Neuronal stem cell (in vitro differentiated cells): ENCODE measurements around the gene KIAA1328.
A peak's percentile ranks its signal among the peaks of the same experiment; 100 is the strongest.

Source experiments
- DNase-seq: peaks from one replicate; pipeline ENCODE4 v3.0.0-alpha.2; 2013; ENCODE audit warnings: low spot score
- H2AFZ ChIP-seq: one replicate; pipeline ENCODE4 v1.6.1; 2013; ENCODE audit warnings: mild to moderate bottlenecking, low read length, inconsistent platforms
- H2AK5ac ChIP-seq: 2 replicates; pipeline ENCODE4 v1.6.1; 2013; ENCODE audit warnings: low read depth, mild to moderate bottlenecking, inconsistent platforms, low read length, moderate library complexity, mixed read lengths
- H2BK120ac ChIP-seq: 2 replicates; pipeline ENCODE4 v1.6.1; 2013; ENCODE audit warnings: low read depth, mild to moderate bottlenecking, inconsistent platforms, low read length, moderate library complexity, mixed read lengths
- H2BK12ac ChIP-seq: one replicate; pipeline ENCODE4 v1.6.1; 2013; ENCODE audit warnings: low read length, inconsistent platforms
- H2BK15ac ChIP-seq: 2 replicates; pipeline ENCODE4 v1.6.1; 2013; ENCODE audit warnings: mild to moderate bottlenecking, low read length, inconsistent platforms, mixed read lengths
- H2BK5ac ChIP-seq: one replicate; pipeline ENCODE4 v1.6.1; 2013; ENCODE audit warnings: inconsistent platforms, mild to moderate bottlenecking, low read length, moderate library complexity
- H3K14ac ChIP-seq: one replicate; pipeline ENCODE4 v1.6.1; 2013; ENCODE audit warnings: low read length, inconsistent platforms
- H3K18ac ChIP-seq: 2 replicates; pipeline ENCODE4 v1.6.1; 2013; ENCODE audit warnings: low read length, inconsistent platforms
- H3K23ac ChIP-seq: 2 replicates; pipeline ENCODE4 v1.6.1; 2013; ENCODE audit warnings: low read depth, mild to moderate bottlenecking, mixed read lengths, low read length, inconsistent platforms; ENCODE audit not compliant: poor library complexity
- H3K27ac ChIP-seq: replicated peaks from 3 replicates; pipeline ENCODE4 v1.5.1; 2013; ENCODE audit warnings: low read length, inconsistent platforms
- H3K27me3 ChIP-seq, 3 experiments: 2 replicates each; pipeline ENCODE4 v1.6.1; 2013; ENCODE audit warnings: low read length in 3 of 3, mild to moderate bottlenecking in 2 of 3, inconsistent platforms in 1 of 3, low read depth in 1 of 3, mixed read lengths in 1 of 3, moderate library complexity in 1 of 3; ENCODE audit not compliant: control insufficient read depth in 3 of 3, insufficient read depth in 3 of 3
- H3K36me3 ChIP-seq, 2 donors: replicated peaks in 1 of 2; 2 replicates each; pipeline ENCODE4 v1.6.1; 2013; ENCODE audit warnings: low read length in 2 of 2; ENCODE audit not compliant: control insufficient read depth in 2 of 2, insufficient read depth in 2 of 2
- H3K4ac ChIP-seq: 2 replicates; pipeline ENCODE4 v1.6.1; 2013; ENCODE audit warnings: inconsistent platforms, mild to moderate bottlenecking, low read length, moderate library complexity
- H3K4me1 ChIP-seq, 2 donors: 1 replicate in 1 of 2; 2 replicates in 1 of 2; pipeline ENCODE4 v1.6.1; 2013; ENCODE audit warnings: low read length in 2 of 2, low read depth in 1 of 2; ENCODE audit not compliant: control insufficient read depth in 2 of 2, insufficient read depth in 1 of 2
- H3K4me2 ChIP-seq: one replicate; pipeline ENCODE4 v1.6.1; 2013; ENCODE audit warnings: mild to moderate bottlenecking, low read length, inconsistent platforms; ENCODE audit not compliant: insufficient read depth, poor library complexity, severe bottlenecking
- H3K4me3 ChIP-seq, 2 donors: 2 replicates each; pipeline ENCODE4 v1.5.1; 2013; ENCODE audit warnings: low read length in 2 of 2, mild to moderate bottlenecking in 2 of 2, inconsistent platforms in 1 of 2, moderate library complexity in 1 of 2
- H3K79me1 ChIP-seq: one replicate; pipeline ENCODE4 v1.6.1; 2013; ENCODE audit warnings: low read depth, mild to moderate bottlenecking, inconsistent platforms, low read length, moderate library complexity
- H3K9ac ChIP-seq: one replicate; pipeline ENCODE4 v1.6.1; 2013; ENCODE audit warnings: mild to moderate bottlenecking, low read depth, low read length, inconsistent platforms; ENCODE audit not compliant: poor library complexity
- H3K9me3 ChIP-seq, 2 donors: replicated peaks in 1 of 2; 2 replicates each; pipeline versions ENCODE3 to v1.6.1; 2013; ENCODE audit warnings: low read length in 2 of 2, mild to moderate bottlenecking in 2 of 2, inconsistent platforms in 1 of 2, low read depth in 1 of 2, mixed read lengths in 1 of 2, moderate library complexity in 1 of 2; ENCODE audit not compliant: control insufficient read depth in 2 of 2, insufficient read depth in 1 of 2
- H4K8ac ChIP-seq: one replicate; pipeline ENCODE4 v1.6.1; 2013; ENCODE audit warnings: low read depth, mild to moderate bottlenecking, inconsistent platforms, low read length, moderate library complexity
- H4K91ac ChIP-seq: one replicate; pipeline ENCODE4 v1.6.1; 2013; ENCODE audit warnings: low read length, low read depth, mild to moderate bottlenecking, inconsistent platforms; ENCODE audit not compliant: poor library complexity
- WGBS, 2 donors: extraction: QIAGEN DNeasy Blood & Tissue Kit; methylation state at CpG; one replicate each; pipeline ENCODE4 v1.1.7; 2013; ENCODE audit warnings: missing lambda C conversion rate in 2 of 2, mixed read lengths in 1 of 2; ENCODE audit not compliant: insufficient read length in 2 of 2, insufficient replicate concordance in 1 of 2; ENCODE audit errors: extremely low coverage in 2 of 2; 5-methylcytosine and 5-hydroxymethylcytosine counted together

The KIAA1328 gene

GRCh38 chr18:36917907-36918306 is 89.0 kb downstream of the KIAA1328 start:
- Histone ChIP-seq H3K27ac (no peak overlapping the region), H3K4me3 (no peak overlapping the region), H3K9ac (no peak overlapping the region), H2BK12ac (no peak overlapping the region), H3K27me3 (no peaks in the 10 kb centered on the region), H3K14ac (no peak overlapping the region), H4K8ac (no peak overlapping the region), H3K79me1 (no peaks in the 10 kb centered on the region), H3K4me1 (no peaks in the 10 kb centered on the region), H2AFZ (no peak overlapping the region), H3K36me3 (no peaks in the 10 kb centered on the region), H4K91ac (no peak overlapping the region), H2BK5ac (no peak overlapping the region), H2AK5ac (no peak overlapping the region), H2BK15ac (no peak overlapping the region), H3K9me3 (no peaks in the 10 kb centered on the region), H3K23ac (no peak overlapping the region), H3K18ac (no peak overlapping the region), H3K4me2 (no peak overlapping the region), H2BK120ac (no peak overlapping the region), H3K4ac (no peak overlapping the region)
- no CpG with 5 or more reads among the region's 3 CpGs for WGBS, 2 donors
- no peak for DNase-seq

DNA sequence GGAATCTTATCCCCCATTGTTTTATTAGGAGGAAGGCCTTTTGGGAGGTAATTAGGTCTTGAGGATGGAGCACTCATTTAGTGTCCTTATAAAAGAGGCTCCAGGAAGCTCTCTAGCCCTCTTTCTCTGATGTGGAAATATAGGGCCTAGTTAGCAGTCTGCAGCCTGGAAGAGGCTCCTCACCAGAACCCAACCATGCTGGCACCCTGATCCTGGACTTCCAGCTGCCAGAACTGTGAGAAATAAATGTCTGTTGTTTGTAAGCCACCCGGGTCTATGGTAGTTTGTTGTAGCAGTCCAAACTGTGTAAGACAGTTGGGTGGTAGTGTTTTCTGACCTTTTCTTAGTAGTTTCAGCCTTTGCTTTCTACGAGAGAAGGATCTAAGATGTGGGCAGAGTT is 100.7 kb downstream of the KIAA1328 start:
- H3K14ac ChIP-seq: no peak overlapping the region
- no peak overlapping the region for H2BK12ac ChIP-seq
- no peak overlapping the region for H3K18ac ChIP-seq
- no peak overlapping the region for H4K8ac ChIP-seq
- H3K4me1 ChIP-seq: peaks cover 0 to 9% of the 10 kb centered on the region in 2 donors
- no peak for DNase-seq
- no peaks in the 10 kb centered on the region for H3K79me1 ChIP-seq
- H3K9ac ChIP-seq: no peak overlapping the region
- no peak overlapping the region for H2BK5ac ChIP-seq
- H3K4me3 ChIP-seq: no peak overlapping the region
- no peak overlapping the region for H2BK120ac ChIP-seq
- H4K91ac ChIP-seq: no peak overlapping the region
- H3K27me3 ChIP-seq: no peaks in the 10 kb centered on the region
- no peak overlapping the region for H2BK15ac ChIP-seq
- no peak overlapping the region for H3K4ac ChIP-seq
- H3K9me3 ChIP-seq: no peaks in the 10 kb centered on the region
- peaks cover 0 to 3% of the 10 kb centered on the region in 2 donors for H3K36me3 ChIP-seq
- no peak overlapping the region for H3K23ac ChIP-seq
- H2AFZ ChIP-seq: no peak overlapping the region
- H2AK5ac ChIP-seq: no peak overlapping the region
- WGBS, 2 donors: no CpG with 5 or more reads among the region's 2 CpGs
- no peak overlapping the region for H3K4me2 ChIP-seq
- H3K27ac ChIP-seq: no peak overlapping the region

GRCh38 chr18:36931106-36931505 is 102.2 kb downstream of the KIAA1328 start:
- no peaks in the 10 kb centered on the region for H3K9me3 ChIP-seq
- no peak overlapping the region for H2AFZ ChIP-seq
- no peak overlapping the region for H2AK5ac ChIP-seq
- H3K23ac ChIP-seq: peak overlapping the region; percentile 34
- H3K4ac ChIP-seq: no peak overlapping the region
- H3K27me3 ChIP-seq: no peaks in the 10 kb centered on the region
- no peak overlapping the region for H3K4me2 ChIP-seq
- peaks cover 0 to 3% of the 10 kb centered on the region in 2 donors for H3K36me3 ChIP-seq
- H4K8ac ChIP-seq: no peak overlapping the region
- no peak overlapping the region for H2BK12ac ChIP-seq
- H2BK5ac ChIP-seq: no peak overlapping the region
- no CpG with 5 or more reads among the region's 4 CpGs for WGBS, 2 donors
- H3K4me3 ChIP-seq: no peak overlapping the region
- no peaks in the 10 kb centered on the region for H3K79me1 ChIP-seq
- no peak overlapping the region for H4K91ac ChIP-seq
- no peak for DNase-seq
- no peak overlapping the region for H3K9ac ChIP-seq
- no peak overlapping the region for H3K18ac ChIP-seq
- peaks cover 0 to 9% of the 10 kb centered on the region in 2 donors for H3K4me1 ChIP-seq
- H2BK120ac ChIP-seq: no peak overlapping the region
- no peak overlapping the region for H3K14ac ChIP-seq
- no peak overlapping the region for H2BK15ac ChIP-seq
- H3K27ac ChIP-seq: no peak overlapping the region

DNA sequence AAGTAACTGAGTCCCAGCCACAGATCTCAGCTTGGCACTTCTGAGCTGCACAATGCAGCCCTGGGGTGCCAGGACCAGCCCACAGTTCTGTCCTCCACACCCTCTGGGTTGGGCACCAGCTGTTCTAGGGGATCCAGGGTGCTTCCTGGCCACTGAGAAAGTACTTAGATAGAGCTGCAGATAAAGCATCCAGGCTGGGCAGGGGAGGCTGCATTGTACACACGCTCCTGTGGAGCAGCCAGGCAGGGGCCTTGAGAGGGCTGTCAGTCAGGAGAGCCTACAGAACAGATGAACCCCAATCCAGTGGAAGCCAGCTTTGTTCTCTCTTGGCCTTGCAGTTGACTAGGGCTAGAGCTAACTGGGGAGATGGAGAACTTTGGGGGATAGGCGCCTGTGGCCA is 104.6 kb downstream of the KIAA1328 start:
- no peak overlapping the region for H3K4me3 ChIP-seq
- H3K9ac ChIP-seq: no peak overlapping the region
- no peak overlapping the region for H3K27ac ChIP-seq
- no peak overlapping the region for H2BK12ac ChIP-seq
- no peak for DNase-seq
- no CpG with 5 or more reads among the region's 2 CpGs for WGBS, 2 donors
- H3K4me2 ChIP-seq: no peak overlapping the region
- no peak overlapping the region for H4K91ac ChIP-seq
- H2BK15ac ChIP-seq: no peak overlapping the region
- H2AK5ac ChIP-seq: peak overlapping the region; percentile 63
- H4K8ac ChIP-seq: no peak overlapping the region
- H3K23ac ChIP-seq: no peak overlapping the region
- no peaks in the 10 kb centered on the region for H3K79me1 ChIP-seq
- H3K27me3 ChIP-seq: no peaks in the 10 kb centered on the region
- no peak overlapping the region for H3K14ac ChIP-seq
- H3K4me1 ChIP-seq: peaks cover 0 to 9% of the 10 kb centered on the region in 2 donors
- no peak overlapping the region for H2BK5ac ChIP-seq
- no peak overlapping the region for H3K4ac ChIP-seq
- H2BK120ac ChIP-seq: no peak overlapping the region
- H3K18ac ChIP-seq: peak overlapping the region; percentile 13
- H2AFZ ChIP-seq: no peak overlapping the region
- H3K36me3 ChIP-seq: peaks cover 0 to 3% of the 10 kb centered on the region in 2 donors
- H3K9me3 ChIP-seq: no peaks in the 10 kb centered on the region
